ENCODE data around the gene ACTA2. TPM values are rescaled to one million over a fixed set of nuclear protein-coding genes. Genes with fewer than 3 reads are reported as not detected.

ACTA2 gene
- total RNA-seq, 1 donor: 855 TPM

DNA sequence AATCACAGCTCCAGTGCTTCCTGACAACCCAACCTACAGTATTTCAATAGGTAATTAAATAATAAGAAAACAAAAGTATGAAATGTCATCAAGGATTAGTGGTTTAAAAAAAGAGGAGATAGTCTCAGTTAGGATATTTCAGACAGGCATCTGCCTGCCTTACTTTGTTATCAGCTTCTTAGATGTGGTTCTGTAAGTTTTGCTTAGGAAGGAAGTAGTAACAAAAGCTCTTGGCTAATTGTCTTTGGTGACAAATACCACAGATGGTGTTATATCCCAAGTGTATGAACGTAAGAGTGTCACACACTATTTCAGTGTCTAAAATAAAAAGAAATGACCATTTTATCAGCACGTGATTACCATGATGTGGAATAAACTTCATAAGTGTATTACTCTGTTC is 9.8 kb upstream of the ACTA2 start:
- H3K4me1 ChIP-seq (ENCODE audit: insufficient read depth, low read length): peaks cover 2% of the 10 kb centered on the region
- TF ChIP-seq, protein P1, sequence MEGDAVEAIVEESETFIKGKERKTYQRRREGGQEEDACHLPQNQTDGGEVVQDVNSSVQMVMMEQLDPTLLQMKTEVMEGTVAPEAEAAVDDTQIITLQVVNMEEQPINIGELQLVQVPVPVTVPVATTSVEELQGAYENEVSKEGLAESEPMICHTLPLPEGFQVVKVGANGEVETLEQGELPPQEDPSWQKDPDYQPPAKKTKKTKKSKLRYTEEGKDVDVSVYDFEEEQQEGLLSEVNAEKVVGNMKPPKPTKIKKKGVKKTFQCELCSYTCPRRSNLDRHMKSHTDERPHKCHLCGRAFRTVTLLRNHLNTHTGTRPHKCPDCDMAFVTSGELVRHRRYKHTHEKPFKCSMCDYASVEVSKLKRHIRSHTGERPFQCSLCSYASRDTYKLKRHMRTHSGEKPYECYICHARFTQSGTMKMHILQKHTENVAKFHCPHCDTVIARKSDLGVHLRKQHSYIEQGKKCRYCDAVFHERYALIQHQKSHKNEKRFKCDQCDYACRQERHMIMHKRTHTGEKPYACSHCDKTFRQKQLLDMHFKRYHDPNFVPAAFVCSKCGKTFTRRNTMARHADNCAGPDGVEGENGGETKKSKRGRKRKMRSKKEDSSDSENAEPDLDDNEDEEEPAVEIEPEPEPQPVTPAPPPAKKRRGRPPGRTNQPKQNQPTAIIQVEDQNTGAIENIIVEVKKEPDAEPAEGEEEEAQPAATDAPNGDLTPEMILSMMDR (IDR thresholded peaks at IDR 0.05; ENCODE audit: extremely low read depth, low read depth, low read length): no peak
- no peak overlapping the region for H3K27ac ChIP-seq (ENCODE audit: low read depth, low read length)
- H3K9me3 ChIP-seq (ENCODE audit: low read depth, low read length): no peaks in the 10 kb centered on the region
- no peak overlapping the region for H3K4me3 ChIP-seq (ENCODE audit: insufficient read depth, low read length)
- H3K27me3 ChIP-seq (ENCODE audit: insufficient read depth, low read length): no peaks in the 10 kb centered on the region
- H3K79me2 ChIP-seq (ENCODE audit: insufficient read depth, low read length): no peaks in the 10 kb centered on the region
- H2AFZ ChIP-seq (ENCODE audit: low read length): no peak overlapping the region
- no peak overlapping the region for H3K4me2 ChIP-seq (ENCODE audit: insufficient read depth, low read length)
- no peaks in the 10 kb centered on the region for H3K36me3 ChIP-seq (ENCODE audit: insufficient read depth, low read length)
- H4K20me1 ChIP-seq (ENCODE audit: insufficient read depth, low read length): no peaks in the 10 kb centered on the region
- DNase-seq (ENCODE audit: insufficient read length, low spot score, missing footprints): no peak

DNA sequence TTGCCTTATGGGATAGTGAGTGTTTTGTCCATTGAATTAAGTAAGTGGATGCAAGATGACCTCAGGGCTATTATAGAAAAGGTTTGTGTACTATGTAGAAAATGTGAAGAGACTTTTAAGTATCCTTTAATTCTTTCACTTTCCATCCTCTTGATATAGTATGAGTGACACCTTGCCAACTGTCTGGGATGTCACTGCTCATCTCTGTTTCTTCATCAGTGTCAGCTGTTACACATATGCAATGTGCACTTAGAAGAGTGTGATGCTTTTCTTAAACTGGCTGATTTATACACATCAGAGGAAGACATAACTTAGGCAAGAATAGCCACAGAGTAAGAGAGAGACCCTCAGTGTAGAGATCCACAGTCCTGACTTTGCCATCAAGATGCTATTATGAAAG is 8.7 kb upstream of the ACTA2 start:
- Histone ChIP-seq H3K9me3 (ENCODE audit: low read depth, low read length) (no peaks in the 10 kb centered on the region), H3K27me3 (ENCODE audit: insufficient read depth, low read length) (no peaks in the 10 kb centered on the region), H3K27ac (ENCODE audit: low read depth, low read length) (no peak overlapping the region), H3K4me1 (ENCODE audit: insufficient read depth, low read length) (peaks cover 2% of the 10 kb centered on the region), H3K36me3 (ENCODE audit: insufficient read depth, low read length) (no peaks in the 10 kb centered on the region), H3K4me2 (ENCODE audit: insufficient read depth, low read length) (no peak overlapping the region), H2AFZ (ENCODE audit: low read length) (no peak overlapping the region), H3K79me2 (ENCODE audit: insufficient read depth, low read length) (no peaks in the 10 kb centered on the region), H4K20me1 (ENCODE audit: insufficient read depth, low read length) (no peaks in the 10 kb centered on the region), H3K4me3 (ENCODE audit: insufficient read depth, low read length) (no peak overlapping the region)
- no peak for DNase-seq (ENCODE audit: insufficient read length, low spot score, missing footprints)
- TF ChIP-seq, protein P1 (IDR thresholded peaks at IDR 0.05; ENCODE audit: extremely low read depth, low read depth, low read length): no peak

DNA sequence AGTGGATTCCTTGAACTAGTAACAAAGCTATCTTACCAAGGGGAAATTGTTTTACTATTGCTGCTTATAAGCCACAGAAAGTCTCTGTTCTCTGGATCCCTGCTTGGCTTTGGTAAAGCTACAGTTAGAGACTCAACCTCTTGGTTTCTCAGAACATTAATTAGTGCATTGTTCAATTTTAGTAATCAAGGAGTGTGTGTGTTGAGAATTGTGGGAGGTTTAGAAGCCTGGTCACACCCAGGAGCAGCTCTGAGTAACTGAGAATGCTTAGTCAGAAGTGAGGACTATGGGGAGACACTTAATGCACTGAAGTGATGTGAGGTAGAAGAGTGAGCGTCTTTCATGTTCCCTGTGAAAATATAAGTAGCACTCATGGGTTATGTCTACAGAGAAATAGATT is 8.2 kb upstream of the ACTA2 start:
- Histone ChIP-seq H3K9me3 (ENCODE audit: low read depth, low read length) (no peaks in the 10 kb centered on the region), H3K27ac (ENCODE audit: low read depth, low read length) (no peak overlapping the region), H3K79me2 (ENCODE audit: insufficient read depth, low read length) (no peaks in the 10 kb centered on the region), H3K4me1 (ENCODE audit: insufficient read depth, low read length) (peaks cover 2% of the 10 kb centered on the region), H3K4me3 (ENCODE audit: insufficient read depth, low read length) (no peak overlapping the region), H3K36me3 (ENCODE audit: insufficient read depth, low read length) (no peaks in the 10 kb centered on the region), H4K20me1 (ENCODE audit: insufficient read depth, low read length) (no peaks in the 10 kb centered on the region), H3K4me2 (ENCODE audit: insufficient read depth, low read length) (no peak overlapping the region), H3K27me3 (ENCODE audit: insufficient read depth, low read length) (no peaks in the 10 kb centered on the region), H2AFZ (ENCODE audit: low read length) (no peak overlapping the region)
- TF ChIP-seq, protein P1 (IDR thresholded peaks at IDR 0.05; ENCODE audit: extremely low read depth, low read depth, low read length): no peak
- no peak for DNase-seq (ENCODE audit: insufficient read length, low spot score, missing footprints)

DNA sequence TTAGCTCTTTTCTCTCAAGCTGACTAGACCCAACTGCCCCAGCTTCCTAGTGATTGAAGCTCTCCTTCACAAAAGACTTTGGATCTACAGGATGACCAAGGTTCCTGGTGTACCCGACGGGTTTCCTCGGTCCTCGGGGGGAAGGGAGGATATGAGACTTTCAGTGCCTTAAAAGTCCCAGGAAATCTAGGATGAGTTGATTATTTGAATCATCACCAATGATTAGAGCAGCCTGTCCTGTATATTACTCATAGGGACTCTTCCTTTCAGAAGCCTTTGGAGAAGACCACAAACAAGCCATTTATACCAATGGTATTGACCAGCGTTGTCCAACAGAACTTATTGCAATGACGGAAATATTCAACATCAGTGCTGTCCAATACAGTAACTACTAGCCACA is 6.1 kb upstream of the ACTA2 start:
- H3K4me3 ChIP-seq (ENCODE audit: insufficient read depth, low read length): no peak overlapping the region
- peak overlapping the region; percentile 3 for H3K27ac ChIP-seq (ENCODE audit: low read depth, low read length)
- no peak overlapping the region for H3K4me2 ChIP-seq (ENCODE audit: insufficient read depth, low read length)
- TF ChIP-seq, protein P1 (IDR thresholded peaks at IDR 0.05; ENCODE audit: extremely low read depth, low read depth, low read length): no peak
- no peaks in the 10 kb centered on the region for H3K79me2 ChIP-seq (ENCODE audit: insufficient read depth, low read length)
- H3K36me3 ChIP-seq (ENCODE audit: insufficient read depth, low read length): no peaks in the 10 kb centered on the region
- H2AFZ ChIP-seq (ENCODE audit: low read length): no peak overlapping the region
- H3K27me3 ChIP-seq (ENCODE audit: insufficient read depth, low read length): no peaks in the 10 kb centered on the region
- DNase-seq (ENCODE audit: insufficient read length, low spot score, missing footprints): no peak
- H3K9me3 ChIP-seq (ENCODE audit: low read depth, low read length): no peaks in the 10 kb centered on the region
- H3K4me1 ChIP-seq (ENCODE audit: insufficient read depth, low read length): peaks cover 2% of the 10 kb centered on the region
- no peaks in the 10 kb centered on the region for H4K20me1 ChIP-seq (ENCODE audit: insufficient read depth, low read length)
